Ishikawa (cell line): ENCODE results near the gene POLR2I.

Experiments used
- CEBPB ChIP-seq: IDR thresholded peaks from 2 replicates; pipeline ENCODE4 v1.6.1; 2012
- CREB1 ChIP-seq: IDR thresholded peaks from 2 replicates; pipeline ENCODE4 v1.6.1; 2012; ENCODE audit warnings: low read depth
- EGR1 ChIP-seq: IDR thresholded peaks from 2 replicates; pipeline ENCODE4 v1.6.1; 2012
- EP300 ChIP-seq: IDR thresholded peaks from 2 replicates; pipeline ENCODE4 v1.6.1; 2012; ENCODE audit warnings: borderline replicate concordance
- FOXM1 ChIP-seq: IDR thresholded peaks from 2 replicates; pipeline ENCODE4 v1.6.1; 2012; ENCODE audit warnings: low read depth, borderline replicate concordance
- MAX ChIP-seq: IDR thresholded peaks from 2 replicates; pipeline ENCODE4 v1.6.1; 2012
- NFIC ChIP-seq: IDR thresholded peaks from 2 replicates; pipeline ENCODE4 v1.6.1; 2012
- RAD21 ChIP-seq: IDR thresholded peaks from 2 replicates; pipeline ENCODE4 v1.6.1; 2012; ENCODE audit warnings: low read depth
- REST ChIP-seq: IDR thresholded peaks from 2 replicates; pipeline ENCODE4 v1.6.1; 2012; ENCODE audit warnings: low read depth, mild to moderate bottlenecking
- TAF1 ChIP-seq: IDR thresholded peaks from 2 replicates; pipeline ENCODE4 v1.6.1; 2012; ENCODE audit warnings: low read depth, mild to moderate bottlenecking
- TCF12 ChIP-seq: IDR thresholded peaks from 2 replicates; pipeline ENCODE4 v1.6.1; 2012; ENCODE audit warnings: low read depth
- TEAD4 ChIP-seq: IDR thresholded peaks from 2 replicates; pipeline ENCODE4 v1.6.1; 2012
- USF1 ChIP-seq: IDR thresholded peaks from 2 replicates; pipeline ENCODE4 v1.6.1; 2012
- YY1 ChIP-seq: IDR thresholded peaks from 2 replicates; pipeline ENCODE4 v1.6.1; 2012; ENCODE audit warnings: low read depth
- ZBTB7A ChIP-seq: IDR thresholded peaks from 2 replicates; pipeline ENCODE4 v1.6.1; 2012; ENCODE audit warnings: low read depth

POLR2I gene

DNA sequence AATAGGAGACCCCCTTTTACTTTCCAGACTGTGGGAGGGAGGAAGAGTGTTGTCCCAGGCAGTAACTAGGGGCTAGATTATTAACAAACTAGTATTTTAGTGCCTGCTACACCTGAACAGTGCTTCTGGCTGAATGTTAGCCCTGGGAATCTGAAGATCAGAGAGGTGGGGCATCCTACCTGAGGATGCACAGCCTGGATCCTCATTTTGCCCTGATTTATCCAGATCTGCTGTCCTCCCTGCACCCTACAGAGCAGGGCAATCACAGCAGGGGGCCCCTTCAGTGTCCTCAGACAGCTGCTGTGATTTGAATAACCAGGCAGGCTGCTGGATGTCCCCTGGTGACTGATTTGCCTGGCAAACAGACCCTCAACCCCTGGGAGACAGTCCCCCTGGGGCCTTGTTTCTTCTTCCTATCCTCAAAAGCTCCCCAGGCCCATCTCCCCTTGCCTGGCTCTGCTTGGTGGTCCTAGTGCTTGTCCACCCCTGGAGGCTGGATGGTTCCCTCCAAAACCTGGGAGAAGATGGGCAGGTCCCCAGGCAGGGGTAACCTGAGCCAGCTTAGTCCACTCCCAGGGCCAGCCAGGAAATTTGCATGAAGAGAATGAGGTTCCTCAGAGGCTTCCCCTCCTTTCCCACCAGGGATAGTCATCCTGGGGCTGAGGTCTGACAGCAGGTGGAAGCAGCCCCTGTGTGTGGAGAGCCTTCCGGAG is 4.0 kb downstream of the POLR2I start, which contains the start of gene OVOL3:
TSS of gene OVOL3 (plus strand) at position 657 of the 713 bp plus-strand sequence. CDS start 60 bp downstream, outside the sequence.
- TF ChIP-seq EP300 (no peak), EGR1 (no peak), YY1 (no peak)

DNA sequence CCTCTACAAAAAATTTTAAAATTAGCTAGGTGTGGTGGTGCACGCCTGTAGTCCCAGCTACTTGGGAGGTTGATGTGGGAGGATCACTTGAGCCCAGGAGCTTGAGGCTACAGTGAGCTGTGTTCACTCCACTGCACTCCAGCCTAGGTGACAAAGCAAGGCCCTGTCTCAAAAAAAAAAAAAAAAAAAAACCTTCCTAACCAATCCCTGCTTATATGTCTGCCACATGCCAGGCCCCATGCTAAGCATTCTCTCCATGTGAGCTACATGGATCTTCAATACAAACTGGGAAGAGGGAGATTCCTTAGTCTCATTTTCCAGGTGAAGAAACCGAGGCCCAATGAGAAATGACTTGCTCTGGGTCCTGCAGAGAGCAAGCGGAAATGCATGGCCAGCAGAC is 6.0 kb downstream of the POLR2I start:
- TF ChIP-seq TEAD4 (no peak), TCF12 (no peak), ZBTB7A (no peak), EGR1 (no peak), TAF1 (no peak), YY1 (no peak), EP300 (no peak), FOXM1 (no peak), USF1 (no peak), REST (no peak), CREB1 (no peak), MAX (no peak), CEBPB (no peak), RAD21 (no peak), NFIC (no peak)

DNA sequence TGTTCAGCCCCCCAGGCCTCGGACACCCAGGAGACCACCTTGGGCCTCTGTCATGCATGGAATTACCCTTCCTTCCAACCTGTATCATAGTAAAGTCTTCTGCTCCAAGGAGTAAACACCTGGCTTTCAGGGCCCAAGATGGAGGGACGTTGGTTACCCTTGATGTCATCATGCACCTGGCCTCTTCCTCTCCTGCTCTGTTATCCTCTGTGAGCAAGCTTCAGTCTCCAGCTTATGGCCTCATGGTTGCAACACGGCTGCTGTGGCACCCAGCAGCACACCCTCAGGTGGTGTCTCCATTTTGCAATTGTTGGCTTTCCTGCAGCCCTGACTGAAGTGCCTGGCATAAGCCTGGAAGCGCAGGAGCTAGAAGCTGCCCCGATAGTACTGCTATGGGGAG is 7.7 kb downstream of the POLR2I start:
- TF ChIP-seq RAD21 (no peak), CREB1 (no peak), TEAD4 (no peak), TCF12 (no peak), NFIC (no peak), EGR1 (no peak), CEBPB (no peak), TAF1 (no peak), FOXM1 (no peak), ZBTB7A (no peak), YY1 (no peak), USF1 (no peak), REST (no peak), MAX (no peak), EP300 (no peak)

DNA sequence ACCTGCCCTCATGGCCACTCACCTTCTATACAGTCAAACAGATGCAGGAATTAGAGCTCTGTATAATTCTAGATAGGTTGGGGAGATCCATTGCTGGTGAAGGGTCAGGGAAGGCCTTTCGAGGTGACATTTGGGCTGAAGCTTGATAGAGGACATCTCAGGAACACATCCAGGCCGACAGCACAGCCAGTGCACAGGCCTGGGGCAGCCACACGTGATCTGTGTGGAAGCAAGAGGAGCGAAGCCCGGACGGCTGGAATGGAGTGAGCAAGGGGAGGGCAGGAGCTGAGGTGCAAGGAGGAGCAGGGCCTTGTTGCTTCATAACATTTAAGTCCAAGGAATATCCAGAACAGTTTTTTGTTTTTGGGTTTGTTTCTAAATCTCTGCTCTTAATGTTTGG is 8.2 kb downstream of the POLR2I start:
- TF ChIP-seq YY1 (no peak), ZBTB7A (no peak), TEAD4 (no peak), NFIC (no peak), TCF12 (no peak), EP300 (no peak), REST (no peak), RAD21 (no peak), CREB1 (no peak), TAF1 (no peak), FOXM1 (no peak), USF1 (no peak), CEBPB (no peak), EGR1 (no peak), MAX (no peak)
